ENCODE results near the gene PRDM5.

- TF ChIP-seq POLR2A (IDR thresholded peaks at IDR 0.05; ENCODE audit: low read length): no peak
- TF ChIP-seq GATA1 (IDR thresholded peaks at IDR 0.05; ENCODE audit: low read depth, low read length): no peak
These were observed 67.1 kb downstream of the PRDM5 start for GRCh38 chr4:120855307-120856001.

Data from erythroblast (primary cell).